GM19351 (cell line): ENCODE data around the gene ZNF529.

Experiments
- ATAC-seq: cut with Tn5 transposase; IDR thresholded peaks from one replicate; pipeline ENCODE4 v1.9.1; 2021; ENCODE audit warnings: mild to moderate bottlenecking, moderate library complexity; ENCODE audit not compliant: unreplicated experiment

ZNF529 gene

DNA sequence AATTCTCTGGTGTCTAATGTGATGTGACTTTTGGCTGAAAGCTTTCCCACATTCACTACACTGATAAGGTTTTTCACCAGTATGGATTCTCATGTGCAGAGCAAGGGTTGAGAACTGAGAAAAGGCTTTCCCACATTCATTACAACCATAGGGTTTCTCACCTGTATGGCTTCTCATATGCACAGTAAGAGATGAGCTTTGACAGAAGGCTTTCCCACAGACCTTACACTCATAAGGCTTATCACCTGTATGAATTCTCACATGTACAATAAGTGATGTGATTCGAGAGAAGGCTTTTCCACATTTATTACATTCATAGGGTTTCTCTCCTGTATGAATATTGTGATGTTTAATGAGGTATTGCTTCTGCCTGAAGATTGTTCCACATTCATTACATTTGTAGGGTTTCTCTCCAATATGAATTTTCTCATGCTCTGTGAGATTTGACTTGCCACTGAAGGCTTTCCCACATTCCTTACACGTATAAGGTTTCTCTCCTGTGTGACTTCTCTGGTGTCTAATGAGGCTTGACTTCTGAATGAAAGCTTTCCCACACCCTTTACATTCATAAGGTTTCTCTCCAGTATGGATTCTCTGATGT, 59.0 kb downstream of the ZNF529 start:
- no peak for ATAC-seq

DNA sequence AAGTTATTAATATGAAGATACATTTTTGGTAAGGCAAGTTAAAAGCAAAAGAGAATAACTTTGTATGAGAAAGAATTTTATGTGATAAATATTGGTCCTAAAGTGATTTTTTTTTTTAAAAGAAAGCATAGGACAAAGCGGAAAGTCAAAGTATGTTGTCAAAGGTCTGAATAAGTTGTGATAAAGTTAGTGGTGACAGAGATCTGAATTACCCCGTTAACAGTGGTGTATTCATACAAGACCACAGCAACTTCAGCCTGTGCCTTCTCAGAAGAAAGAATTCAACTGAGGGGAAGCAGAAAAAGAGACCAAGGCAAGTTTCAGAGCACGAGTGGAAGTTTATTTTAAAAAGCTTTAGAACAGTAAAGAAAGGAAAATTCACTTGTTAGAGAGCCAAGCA, 64.8 kb downstream of the ZNF529 start:
- no peak for ATAC-seq

DNA sequence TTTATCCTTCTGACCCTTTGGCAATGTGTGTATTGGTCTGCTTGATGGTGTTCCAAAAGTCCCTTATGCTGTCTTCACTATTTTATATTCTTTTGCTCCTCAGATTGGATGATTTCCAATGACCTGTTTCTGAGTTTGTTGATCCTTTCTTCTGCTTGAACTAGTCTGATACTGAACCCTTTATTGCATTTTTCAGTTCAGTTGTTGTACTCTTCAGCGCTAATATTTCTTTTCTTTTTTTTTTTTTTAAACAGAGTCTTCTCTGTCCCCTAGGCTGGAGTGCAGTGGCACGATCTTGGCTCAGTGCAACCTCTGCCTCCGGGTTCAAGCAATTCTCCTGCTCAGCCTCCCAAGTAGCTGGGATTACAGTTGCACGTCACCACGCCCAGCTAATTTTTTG, 71.1 kb downstream of the ZNF529 start:
- ATAC-seq: no peak

DNA sequence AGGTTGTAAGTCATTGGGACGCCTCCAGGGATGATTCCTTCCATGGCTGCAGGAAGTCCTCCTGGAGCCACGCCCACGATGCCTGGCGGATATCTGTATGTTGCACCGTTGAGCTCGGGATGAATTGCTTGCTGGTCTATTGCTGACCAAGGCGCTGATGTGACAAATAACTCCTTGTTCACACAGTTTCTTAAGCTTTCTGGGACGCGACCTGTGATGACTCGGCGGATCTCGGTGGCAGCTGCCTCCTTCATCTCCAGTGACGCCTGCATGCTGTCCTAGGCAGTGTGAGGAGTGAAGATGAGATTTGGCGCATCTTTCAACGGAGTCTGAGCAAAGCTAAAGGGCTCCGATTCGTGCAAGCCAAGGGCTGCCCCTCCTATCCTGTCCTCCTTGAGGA, 76.1 kb downstream of the ZNF529 start:
- no peak for ATAC-seq
